NCI-H146 treated with DMSO at 0.1 percent for 48 hours (cell line): ENCODE results near the gene RNF213.
"Not testable (repeated sequence)": the region's sequence is repeated elsewhere in the genome, so short reads cannot be mapped to it uniquely, and the experiment has no call there.

Source experiments
- DNase-seq: peaks from one replicate; lab custom pipeline; 2025; ENCODE audit not compliant: unreplicated experiment; lab: John Stamatoyannopoulos, UW

Gene RNF213

GRCh38 chr17:80223838-80224497, 36.7 kb upstream of the RNF213 start:
- no peak for DNase-seq

GRCh38 chr17:80224683-80225082, 36.0 kb upstream of the RNF213 start:
- DNase-seq = no peak

- no peak for DNase-seq
Measured at GRCh38 chr17:80225230-80225629, 35.4 kb upstream of the RNF213 start.

- DNase-seq = no peak
Measured at GRCh38 chr17:80227156-80227555, 33.5 kb upstream of the RNF213 start.

- no peak for DNase-seq
Measured at GRCh38 chr17:80227666-80228065, 33.0 kb upstream of the RNF213 start.

- no peak for DNase-seq
Measured at GRCh38 chr17:80228477-80228876, 32.2 kb upstream of the RNF213 start.

DNA sequence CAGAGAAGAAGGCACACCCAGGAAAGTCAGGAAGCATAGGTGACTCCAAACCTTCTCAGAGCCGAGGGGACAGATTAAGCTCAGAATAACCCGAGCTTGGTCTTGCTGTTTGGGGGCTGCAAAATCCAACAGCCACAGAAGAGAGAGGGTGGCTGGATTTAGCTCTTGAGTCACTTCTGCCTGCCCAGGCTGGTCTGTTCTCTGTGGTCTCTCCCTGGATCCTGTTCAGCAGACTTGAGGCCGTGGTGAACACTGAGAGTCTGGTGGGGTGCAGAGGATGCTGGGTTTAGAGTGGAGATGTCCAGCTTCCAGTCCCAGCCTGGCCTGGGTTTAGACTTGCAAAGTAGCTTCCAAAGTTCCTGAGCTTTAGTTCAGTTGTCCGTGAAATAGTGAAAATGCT, 31.6 kb upstream of the RNF213 start:
- DNase-seq = no peak

DNA sequence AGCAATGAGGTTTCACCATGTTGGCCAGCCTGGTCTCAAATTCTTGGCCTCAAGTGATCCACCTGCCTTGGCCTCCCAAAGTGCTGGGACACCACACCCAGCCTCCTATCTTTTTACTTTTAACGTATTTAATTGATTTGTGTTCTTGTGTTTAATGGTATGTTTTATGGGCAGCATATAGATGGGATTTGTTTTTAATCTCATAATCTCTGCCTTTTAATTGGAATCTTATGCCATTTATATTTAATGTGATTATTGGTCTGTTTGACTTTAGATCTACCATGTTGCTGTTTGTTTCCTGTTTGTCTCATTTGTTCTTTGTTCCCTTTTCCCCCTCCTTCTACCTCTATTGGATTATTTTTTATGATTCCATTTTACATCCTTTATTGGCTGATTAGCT, 28.2 kb upstream of the RNF213 start:
- no peak for DNase-seq

- no peak for DNase-seq
Measured at GRCh38 chr17:80233202-80233601, 27.4 kb upstream of the RNF213 start.

DNA sequence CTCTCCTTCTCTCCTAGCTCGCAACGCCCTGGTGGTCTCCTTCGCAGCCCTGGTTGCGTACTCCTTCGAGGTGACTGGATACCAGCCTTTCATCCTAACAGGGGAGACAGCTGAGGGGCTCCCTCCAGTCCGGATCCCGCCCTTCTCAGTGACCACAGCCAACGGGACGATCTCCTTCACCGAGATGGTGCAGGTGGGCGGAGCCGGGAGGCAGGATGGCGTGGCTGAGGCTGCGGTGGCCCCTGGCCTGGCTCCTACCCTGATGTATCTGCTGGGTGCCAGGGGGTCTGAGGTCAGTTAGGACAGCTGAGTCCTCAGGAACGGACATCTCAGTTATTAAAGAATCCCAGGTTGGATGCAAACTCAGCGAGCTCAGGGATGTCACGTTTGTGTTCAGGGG, 23.7 kb upstream of the RNF213 start:
- no peak for DNase-seq

DNA sequence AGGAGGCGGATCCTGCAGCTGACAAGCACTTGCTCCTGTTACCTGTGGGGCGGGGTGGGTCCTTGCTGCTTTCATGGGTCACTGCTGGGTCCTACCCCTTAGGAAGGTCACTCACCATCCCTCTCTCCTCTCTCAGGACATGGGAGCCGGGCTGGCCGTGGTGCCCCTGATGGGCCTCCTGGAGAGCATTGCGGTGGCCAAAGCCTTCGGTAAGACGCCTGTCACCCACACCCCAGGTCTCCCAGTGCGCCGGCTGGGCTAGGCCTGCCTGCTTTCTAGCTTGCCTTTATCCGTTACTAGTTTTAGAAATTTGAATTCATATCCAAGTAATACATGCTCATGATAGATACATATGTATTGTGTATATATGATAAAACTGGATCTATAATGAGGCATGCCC, 23.3 kb upstream of the RNF213 start:
- no peak for DNase-seq

GRCh38 chr17:80242505-80242904, 18.1 kb upstream of the RNF213 start:
- no peak for DNase-seq

DNA sequence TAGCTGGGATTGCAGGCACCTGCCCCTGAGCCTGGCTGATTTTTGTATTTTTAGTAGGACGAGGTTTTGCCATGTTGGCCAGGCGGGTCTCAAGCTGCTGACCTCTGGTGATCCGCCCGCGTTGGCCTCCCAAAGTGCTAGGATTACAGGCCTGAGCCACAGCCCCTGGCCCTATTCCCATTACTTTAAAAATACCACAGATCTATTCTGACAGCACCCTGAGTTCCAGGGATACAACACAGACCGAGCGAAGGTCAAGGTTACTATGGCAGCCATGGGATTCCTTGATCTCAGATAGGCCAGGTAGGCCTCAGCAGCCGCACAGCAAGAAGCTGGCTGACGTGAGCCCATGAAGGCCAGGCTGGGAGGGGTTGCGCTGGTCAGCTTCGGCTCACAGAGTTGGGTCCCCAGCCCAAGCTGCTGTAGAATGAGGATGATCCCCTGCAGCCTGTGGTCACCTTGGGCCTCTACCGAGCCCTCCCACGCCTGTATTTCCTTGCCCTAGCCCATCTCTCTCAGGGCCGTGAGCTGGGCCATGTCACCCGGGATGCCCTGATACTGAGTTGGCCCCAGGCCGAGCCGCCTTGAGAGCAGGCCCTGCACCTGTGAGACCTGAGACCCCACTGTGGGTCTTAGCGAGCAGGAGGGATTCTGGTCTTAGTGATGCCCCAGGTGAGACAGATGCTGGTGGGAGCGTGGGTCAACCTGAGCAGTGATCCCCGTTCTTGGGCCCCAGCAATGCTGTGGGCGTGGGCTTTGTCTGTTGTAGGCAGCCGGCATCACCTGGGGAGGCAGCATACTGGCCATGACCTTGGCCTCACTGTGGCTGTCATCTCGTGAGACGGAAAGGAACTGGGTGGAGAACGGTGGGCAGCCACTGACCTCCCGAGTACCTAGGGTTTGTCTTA, 16.9 kb upstream of the RNF213 start:
- DNase-seq = no peak

DNA sequence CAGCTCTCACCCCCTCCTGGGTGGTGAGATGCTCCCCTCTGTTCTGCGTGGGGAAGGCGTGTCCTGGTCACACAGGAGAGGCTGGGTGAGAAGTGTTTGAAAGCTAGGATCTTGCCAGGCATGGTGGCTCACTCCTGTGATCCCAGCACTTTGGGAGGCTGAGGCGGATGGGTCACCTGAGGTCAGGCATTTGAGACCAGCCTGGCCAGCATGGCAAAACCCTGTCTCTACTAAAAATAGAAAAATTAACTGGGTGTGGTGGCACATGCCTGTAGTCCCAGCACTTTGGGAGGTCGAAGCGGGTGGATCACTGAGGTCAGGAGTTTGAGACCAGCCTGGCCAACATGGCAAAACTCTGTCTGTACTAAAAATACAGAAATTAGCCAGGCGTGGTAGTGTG, 16.2 kb upstream of the RNF213 start:
- DNase-seq = not testable (repeated sequence)

DNA sequence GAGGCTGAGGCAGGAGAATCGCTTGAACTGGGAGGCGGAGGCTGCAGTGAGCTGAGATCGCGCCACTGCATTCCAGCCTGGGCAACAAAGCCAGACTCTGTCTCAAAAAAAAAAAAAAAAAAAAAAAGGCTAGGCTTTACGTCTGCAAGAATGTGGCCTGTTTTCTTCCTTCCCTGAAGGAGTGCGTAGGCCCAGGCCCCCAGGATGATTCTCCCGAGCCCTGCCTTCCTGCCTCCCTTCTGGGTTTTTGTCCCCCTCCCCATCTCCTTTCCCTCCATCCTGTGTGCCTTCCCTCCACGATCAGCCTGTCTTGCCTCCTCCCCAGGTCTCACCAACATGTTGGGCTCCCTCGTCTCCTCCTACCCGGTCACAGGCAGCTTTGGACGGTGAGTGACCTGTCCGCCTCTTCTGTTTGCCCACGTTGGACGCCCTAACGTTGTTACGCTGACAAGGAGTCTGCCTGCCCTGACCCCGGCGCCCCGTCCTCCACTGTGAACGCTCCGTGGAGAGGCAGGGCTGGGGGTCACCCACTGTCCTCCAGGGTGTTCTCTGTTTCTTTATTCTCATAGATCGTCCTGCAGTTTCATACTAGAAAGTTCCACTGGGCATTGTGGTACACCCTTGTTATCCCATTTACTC, 15.7 kb upstream of the RNF213 start:
- no peak for DNase-seq

DNA sequence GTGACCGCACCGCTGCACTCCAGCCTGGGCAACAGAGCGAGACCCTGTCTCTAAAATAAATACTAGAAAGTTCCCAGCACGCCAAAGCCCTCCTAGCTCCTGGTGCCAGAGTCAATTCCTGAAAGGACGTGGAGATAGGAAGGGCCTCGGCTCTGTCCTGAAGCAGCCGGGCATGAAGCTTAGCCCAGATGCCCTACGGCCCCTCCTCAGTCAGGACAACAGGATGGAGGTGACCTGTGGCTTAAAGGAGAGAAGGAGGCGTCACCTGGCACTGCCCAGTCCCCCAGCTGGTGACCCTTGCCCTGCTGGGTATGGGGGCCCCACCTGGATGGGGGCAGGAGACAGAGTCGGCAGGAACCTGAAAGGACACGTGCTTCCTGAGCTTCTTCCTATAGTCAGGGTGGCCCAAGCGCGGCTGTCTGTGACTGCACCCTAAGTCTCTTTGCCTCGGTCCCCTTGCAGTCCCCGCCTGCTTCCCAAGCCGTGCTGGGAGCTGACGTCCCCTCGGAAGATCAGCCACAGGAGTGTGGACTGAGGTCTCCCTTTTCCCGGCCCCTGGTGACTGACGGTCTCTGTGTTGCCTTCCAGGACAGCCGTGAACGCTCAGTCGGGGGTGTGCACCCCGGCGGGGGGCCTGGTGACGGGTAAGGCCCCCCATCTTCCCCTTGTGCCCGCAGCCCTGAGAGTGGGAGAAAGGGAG, 14.9 kb upstream of the RNF213 start:
- DNase-seq = no peak

DNA sequence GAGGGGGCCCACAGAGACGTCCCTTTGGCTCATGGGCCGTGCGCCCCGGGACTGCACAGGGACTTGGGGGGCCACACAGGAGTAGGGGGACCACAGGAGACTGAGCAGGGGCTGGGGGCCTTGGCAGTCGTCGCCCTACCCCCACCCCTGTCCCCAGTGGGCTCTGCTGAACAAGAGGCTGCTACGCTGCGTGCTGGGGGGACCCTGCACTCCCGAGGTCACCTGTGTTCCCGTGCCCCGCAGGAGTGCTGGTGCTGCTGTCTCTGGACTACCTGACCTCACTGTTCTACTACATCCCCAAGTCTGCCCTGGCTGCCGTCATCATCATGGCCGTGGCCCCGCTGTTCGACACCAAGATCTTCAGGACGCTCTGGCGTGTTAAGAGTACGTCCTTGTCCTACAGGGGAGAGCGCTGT, 14.4 kb upstream of the RNF213 start:
- DNase-seq = no peak

GRCh38 chr17:80246726-80247125, 13.9 kb upstream of the RNF213 start:
- DNase-seq = no peak

GRCh38 chr17:80247561-80247960, 13.1 kb upstream of the RNF213 start:
- DNase-seq = no peak

DNA sequence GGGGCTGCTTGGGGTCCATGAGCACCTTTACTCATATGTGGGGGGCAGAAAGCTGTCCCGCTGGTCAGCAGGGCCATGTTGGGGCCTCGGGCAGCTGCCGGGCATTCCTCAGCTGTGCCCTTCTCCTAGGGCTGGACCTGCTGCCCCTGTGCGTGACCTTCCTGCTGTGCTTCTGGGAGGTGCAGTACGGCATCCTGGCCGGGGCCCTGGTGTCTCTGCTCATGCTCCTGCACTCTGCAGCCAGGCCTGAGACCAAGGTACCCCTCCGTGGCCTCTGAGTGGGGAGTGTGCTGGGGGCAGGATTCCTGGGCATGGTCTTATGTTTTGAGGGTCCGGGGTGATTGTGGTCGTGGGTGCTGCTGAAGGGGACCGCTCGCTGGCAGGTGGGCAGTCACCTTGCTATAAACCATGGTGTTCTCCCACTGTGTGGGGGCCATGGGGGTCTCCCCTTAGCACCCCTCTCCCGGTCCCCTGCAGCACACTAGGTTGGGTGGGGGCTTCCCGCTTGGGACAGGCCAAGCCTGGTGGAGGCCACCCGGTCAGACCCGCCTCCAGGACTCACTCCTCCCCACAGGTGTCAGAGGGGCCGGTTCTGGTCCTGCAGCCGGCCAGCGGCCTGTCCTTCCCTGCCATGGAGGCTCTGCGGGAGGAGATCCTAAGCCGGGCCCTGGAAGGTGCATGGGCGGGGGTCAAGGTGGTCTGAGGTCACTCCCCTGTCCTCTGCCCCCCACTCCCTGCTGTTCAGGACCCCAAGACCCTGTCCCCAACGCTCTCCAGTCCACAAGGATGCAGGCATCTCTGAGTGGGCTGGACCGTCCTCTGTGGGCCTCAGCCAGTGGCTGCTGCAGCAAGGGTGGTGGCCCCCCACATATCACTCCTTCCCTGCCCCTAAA, 12.4 kb upstream of the RNF213 start:
- DNase-seq = no peak
